ENCODE results near the gene TERB1. TPM values are rescaled to one million over a fixed set of nuclear protein-coding genes. Genes with fewer than 3 reads are reported as not detected.

The TERB1 gene
- total and polyA plus RNA-seq, 2 donors (not counting 3 experiments of a cell fraction or from before 2014, with no cell fraction given): not detected

- intact Hi-C loops (cut with micrococcal nuclease) (loop anchor here (5.0 kb wide), 1 partner anchor 82 kb away; the partner anchor contains the start of gene DYNC1LI2), dilution Hi-C loops (cut with MboI; ENCODE audit: extremely low pct_ligation_motif_present, low sequenced_read_pairs) (no loop called here)
- no peak overlapping the region for H3K4me3 ChIP-seq (replicated peaks in 1 of 3; ENCODE audit: insufficient read depth in 1 of 3, low read depth in 1 of 3, low read length in 3 of 3)
- H3K9me1 ChIP-seq (replicated peaks; ENCODE audit: control insufficient read depth, extremely low read depth, insufficient read depth, low read length): no peaks in the 10 kb centered on the region
- H2AFZ ChIP-seq (ENCODE audit: low read depth, low read length): no peak overlapping the region
- no peak for FAIRE-seq
- no peaks in the 10 kb centered on the region for H4K20me1 ChIP-seq (replicated peaks; ENCODE audit: control insufficient read depth, extremely low read depth, insufficient read depth, low read length)
- peaks cover 5% of the 10 kb centered on the region for H3K79me2 ChIP-seq (ENCODE audit: control insufficient read depth, insufficient read depth, low read length)
- peaks cover 2 to 17% of the 10 kb centered on the region in 2 experiments for H3K27me3 ChIP-seq (ENCODE audit: control insufficient read depth in 2 of 2, insufficient read depth in 2 of 2, low read length in 2 of 2)
- CTCF ChIA-PET: interaction anchor here (1.0 to 3.5 kb wide), 4 partner anchors 9 to 38 kb away, joined by 3 to 32 read pairs (median 4); no protein-coding TSS in a partner anchor
- no peak overlapping the region for H3K9ac ChIP-seq (replicated peaks; ENCODE audit: extremely low read depth, insufficient read depth, low read length)
- POLR2A ChIA-PET: no interaction called here
- no TSS peak for BruUV-seq (replicated peaks)
- H3K9me3 ChIP-seq (replicated peaks; ENCODE audit: control insufficient read depth, insufficient read depth, low read length): no peaks in the 10 kb centered on the region
- no peak overlapping the region for H3K4me2 ChIP-seq (ENCODE audit: insufficient read depth, low read length)
- H3K27ac ChIP-seq (ENCODE audit: insufficient read depth, low read depth, low read length): no peak overlapping the region
- DNase-seq (ENCODE audit: low read depth, low spot score): no peak
- TF ChIP-seq MYC (IDR thresholded peaks at IDR 0.05; ENCODE audit: low read depth, low read length): no peak
- no peak for TF ChIP-seq EZH2 (IDR thresholded peaks at IDR 0.05; ENCODE audit: borderline replicate concordance, low read depth, low read length, severe bottlenecking)
- TF ChIP-seq POLR2A (IDR thresholded peaks at IDR 0.05; ENCODE audit: low read depth, low read length): no peak
- no peak for TF ChIP-seq FOS (IDR thresholded peaks at IDR 0.05; ENCODE audit: borderline replicate concordance, insufficient read depth, low read length)
- TF ChIP-seq CTCF (IDR thresholded peaks at IDR 0.05; ENCODE audit: extremely low read depth in 1 of 2, insufficient read depth in 1 of 2, low read depth in 1 of 2, low read length in 2 of 2): no peak
- TF ChIP-seq GATA2 (IDR thresholded peaks at IDR 0.05; ENCODE audit: insufficient read depth, insufficient read length, low read depth, low read length): no peak
- TF ChIP-seq JUN (IDR thresholded peaks at IDR 0.05; ENCODE audit: borderline replicate concordance, insufficient read depth, insufficient read length, low read depth): no peak
- TF ChIP-seq POLR2AphosphoS5 (IDR thresholded peaks at IDR 0.05; ENCODE audit: insufficient read depth, low read depth, low read length): no peak
- no peak for TF ChIP-seq MAX (IDR thresholded peaks at IDR 0.05; ENCODE audit: insufficient read depth, insufficient read length)
- no peaks in the 10 kb centered on the region for H3K36me3 ChIP-seq (ENCODE audit: control insufficient read depth in 2 of 2, extremely low read depth in 1 of 2, insufficient read depth in 2 of 2, low read length in 2 of 2)
- H3K4me1 ChIP-seq (ENCODE audit: control insufficient read depth, extremely low read depth, insufficient read depth, low read length): peaks cover 3% of the 10 kb centered on the region
Measured at GRCh38 chr16:66834746-66835145, 33.4 kb upstream of the TERB1 start.

All from endothelial cell of umbilical vein (primary cell).